Thyroid gland (tissue), 4 donors: ENCODE results near the gene SLC4A7. TPM values are rescaled to one million over a fixed set of nuclear protein-coding genes. Genes with fewer than 3 reads are reported as not detected.

Source experiments
- DNase-seq, 2 donors: peaks; one replicate each; pipeline ENCODE4 v3.0.0-alpha.2; 2019
- H3K27ac ChIP-seq, 3 donors: fragments of 200-600 bp; sonication (generic); 1 replicate in 2 of 3; 2 replicates in 1 of 3; pipeline ENCODE4 v1.5.1; 2016 to 2019; ENCODE audit warnings: mild to moderate bottlenecking in 1 of 3, moderate library complexity in 1 of 3
- H3K27me3 ChIP-seq: fragments of 200-600 bp; sonication (generic); one replicate; pipeline ENCODE4 v1.5.1; 2019
- H3K36me3 ChIP-seq, 2 donors: fragments of 200-600 bp; sonication (generic); one replicate each; pipeline ENCODE4 v1.5.1; 2016 to 2019
- H3K4me1 ChIP-seq, 2 donors: fragments of 200-600 bp; sonication (generic); one replicate each; pipeline ENCODE4 v1.5.1; 2017 to 2019
- H3K4me3 ChIP-seq, 3 donors: fragments of 200-600 bp; sonication (generic); replicated peaks in 1 of 3; 1 replicate in 2 of 3; 2 replicates in 1 of 3; pipeline ENCODE4 v1.5.1; 2016; ENCODE audit warnings: mild to moderate bottlenecking in 1 of 3
- H3K9me3 ChIP-seq: fragments of 200-600 bp; sonication (generic); one replicate; pipeline ENCODE4 v1.5.1; 2017
- POLR2A ChIP-seq, 2 donors: fragments of 450-650 bp; IDR thresholded peaks; one replicate each; pipeline ENCODE4 v1.6.1; 2017; ENCODE audit warnings: antibody characterized with exemption in 2 of 2, mild to moderate bottlenecking in 2 of 2, moderate library complexity in 1 of 2
- WGBS, 2 donors: methylation state at CpG; one replicate each; pipeline ENCODE4 v1.1.5; 2017; 5-methylcytosine and 5-hydroxymethylcytosine counted together
- intact Hi-C: fragments of 100-400 bp; cut with DNase I; formaldehyde crosslinking; loops from one replicate; pipeline ENCODE4 v1.15.1; 2023
- total RNA-seq, 4 donors: library from RNA; depleted of rRNA; stranded (reverse); fragments of >200 nt; gene quantifications; one replicate each; pipeline ENCODE4 v1.2.3, GENCODE V29; 2016
- TF ChIP-seq, protein P1 (sequence below), 6 experiments: fragments of 200-600 bp in 3 of 6; fragments of 450-650 bp in 3 of 6; sonication (generic) in 3 of 6; IDR thresholded peaks; one replicate each; pipeline ENCODE4 v1.5.1; 2016 to 2019; ENCODE audit warnings: antibody characterized with exemption in 6 of 6, mild to moderate bottlenecking in 2 of 6, inconsistent platforms in 1 of 6, moderate library complexity in 1 of 6

SLC4A7 gene
- total RNA-seq, 4 donors from 2014 or later, result 22.0 to 47.6 (median 32.3) TPM

DNA sequence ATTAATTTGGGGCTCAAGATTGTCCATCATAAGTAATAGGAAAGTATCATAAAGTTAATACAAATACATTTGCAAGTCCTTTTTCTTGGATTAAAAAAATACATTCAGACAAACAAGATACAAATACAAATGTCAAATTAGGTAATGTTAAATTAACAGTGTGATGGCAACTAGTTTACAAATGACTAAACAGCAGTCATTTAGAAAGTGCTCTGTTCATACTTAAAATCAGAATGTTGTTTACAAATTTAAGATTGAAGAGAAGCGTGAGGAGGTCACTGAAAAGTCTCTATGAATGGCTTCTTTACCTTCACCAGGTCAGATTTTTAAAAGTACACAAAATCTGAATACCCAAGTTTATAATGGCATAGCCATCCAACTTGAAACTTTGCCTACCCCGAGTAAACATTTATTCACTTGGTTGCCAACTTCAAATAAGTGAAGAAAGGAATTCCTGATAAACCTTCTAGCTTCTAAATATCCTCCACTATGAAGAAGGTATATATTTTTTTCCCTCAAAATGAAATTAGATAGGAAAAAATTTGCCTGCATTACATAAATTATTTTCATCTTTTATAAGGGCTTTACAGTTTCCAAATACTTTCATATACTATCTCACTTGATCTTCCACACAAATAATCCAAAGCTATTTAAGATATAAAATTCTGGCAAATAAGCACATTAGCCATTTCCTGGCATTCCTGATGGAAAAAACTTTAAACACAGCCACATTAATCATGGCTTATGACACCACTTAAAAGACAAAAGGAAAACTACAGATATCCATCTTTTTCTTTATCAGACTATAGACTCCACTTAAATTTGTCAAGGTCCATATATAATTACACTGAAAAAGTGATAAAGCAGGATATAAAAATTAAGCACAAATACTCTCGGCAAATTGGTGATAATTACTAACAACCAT is 103.5 kb downstream of the SLC4A7 start:
- no peaks in the 10 kb centered on the region for H3K9me3 ChIP-seq
- H3K36me3 ChIP-seq, result peaks cover 0 to 8% of the 10 kb centered on the region in 2 donors
- WGBS, 2 donors, result 90 to 92% methylated on average over 3 of the region's 3 CpGs
- H3K27ac ChIP-seq, result no peak overlapping the region
- intact Hi-C loops, result no loop called here
- H3K4me3 ChIP-seq, result no peak overlapping the region
- no peak for DNase-seq
- no peak for TF ChIP-seq POLR2A (IDR thresholded peaks at IDR 0.05)
- TF ChIP-seq, protein P1, sequence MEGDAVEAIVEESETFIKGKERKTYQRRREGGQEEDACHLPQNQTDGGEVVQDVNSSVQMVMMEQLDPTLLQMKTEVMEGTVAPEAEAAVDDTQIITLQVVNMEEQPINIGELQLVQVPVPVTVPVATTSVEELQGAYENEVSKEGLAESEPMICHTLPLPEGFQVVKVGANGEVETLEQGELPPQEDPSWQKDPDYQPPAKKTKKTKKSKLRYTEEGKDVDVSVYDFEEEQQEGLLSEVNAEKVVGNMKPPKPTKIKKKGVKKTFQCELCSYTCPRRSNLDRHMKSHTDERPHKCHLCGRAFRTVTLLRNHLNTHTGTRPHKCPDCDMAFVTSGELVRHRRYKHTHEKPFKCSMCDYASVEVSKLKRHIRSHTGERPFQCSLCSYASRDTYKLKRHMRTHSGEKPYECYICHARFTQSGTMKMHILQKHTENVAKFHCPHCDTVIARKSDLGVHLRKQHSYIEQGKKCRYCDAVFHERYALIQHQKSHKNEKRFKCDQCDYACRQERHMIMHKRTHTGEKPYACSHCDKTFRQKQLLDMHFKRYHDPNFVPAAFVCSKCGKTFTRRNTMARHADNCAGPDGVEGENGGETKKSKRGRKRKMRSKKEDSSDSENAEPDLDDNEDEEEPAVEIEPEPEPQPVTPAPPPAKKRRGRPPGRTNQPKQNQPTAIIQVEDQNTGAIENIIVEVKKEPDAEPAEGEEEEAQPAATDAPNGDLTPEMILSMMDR (IDR thresholded peaks at IDR 0.05), result no peak
- no peaks in the 10 kb centered on the region for H3K27me3 ChIP-seq
- no peaks in the 10 kb centered on the region for H3K4me1 ChIP-seq

GRCh38 chr3:27378331-27378730 is 105.9 kb downstream of the SLC4A7 start:
- Histone ChIP-seq H3K27me3 (no peaks in the 10 kb centered on the region), H3K36me3 (peaks cover 0 to 4% of the 10 kb centered on the region in 2 donors), H3K9me3 (no peaks in the 10 kb centered on the region), H3K27ac (no peak overlapping the region), H3K4me3 (no peak overlapping the region), H3K4me1 (no peaks in the 10 kb centered on the region)
- no peak for DNase-seq
- intact Hi-C loops, result no loop called here
- TF ChIP-seq POLR2A (IDR thresholded peaks at IDR 0.05), result no peak
- TF ChIP-seq, protein P1 (IDR thresholded peaks at IDR 0.05), result no peak

- Histone ChIP-seq H3K9me3 (no peaks in the 10 kb centered on the region), H3K27me3 (no peaks in the 10 kb centered on the region), H3K4me1 (no peaks in the 10 kb centered on the region), H3K4me3 (no peak overlapping the region), H3K36me3 (peaks cover 0 to 4% of the 10 kb centered on the region in 2 donors), H3K27ac (no peak overlapping the region)
- intact Hi-C loops, result no loop called here
- TF ChIP-seq, protein P1 (IDR thresholded peaks at IDR 0.05), result no peak
- TF ChIP-seq POLR2A (IDR thresholded peaks at IDR 0.05), result no peak
- WGBS, 2 donors, result 88 to 89% methylated on average over 6 of the region's 6 CpGs
- no peak for DNase-seq
These were observed 107.9 kb downstream of the SLC4A7 start for GRCh38 chr3:27376109-27376772.

DNA sequence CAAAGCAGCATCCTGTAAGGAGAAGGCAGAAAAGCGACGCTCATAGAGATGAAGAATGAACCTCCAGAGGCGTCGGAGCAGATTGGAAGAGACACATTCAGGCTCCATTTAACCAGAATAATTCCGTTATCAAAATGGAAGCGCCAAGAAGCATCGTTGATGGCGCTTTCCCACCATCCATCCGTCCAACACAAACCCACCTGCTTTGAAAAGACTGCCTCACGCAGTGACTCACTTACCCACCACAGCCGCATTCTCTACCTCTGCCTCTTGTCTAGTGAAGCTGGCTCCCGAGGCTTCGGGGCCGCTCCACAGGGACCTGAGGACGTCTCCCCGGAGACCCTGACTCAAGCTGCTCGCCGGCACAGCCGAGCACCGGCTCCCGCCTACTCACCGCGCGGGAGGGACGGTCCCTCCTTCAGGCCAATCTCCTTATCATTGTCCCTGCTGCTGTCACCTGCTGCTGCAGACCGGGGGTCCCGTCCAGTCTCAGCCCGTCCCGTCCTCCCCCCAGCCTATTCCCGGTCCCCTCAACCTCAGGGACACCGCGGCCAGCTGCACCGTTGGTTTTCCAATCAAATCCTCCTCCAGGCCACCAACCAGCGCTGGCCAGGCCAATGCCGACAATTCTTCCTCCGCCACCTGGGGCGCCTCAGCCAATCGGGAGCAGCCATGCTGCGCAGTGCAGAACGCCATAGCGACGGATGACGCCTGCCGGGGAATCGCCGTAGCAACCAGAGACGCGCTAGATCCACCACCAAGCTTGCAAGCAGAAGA is 115.2 kb downstream of the SLC4A7 start, which contains the start of gene NEK10:
Gene NEK10 (minus strand): TSS at position 553 of the 777 bp plus-strand sequence. CDS start 16,501 bp downstream, outside the sequence.
- Histone ChIP-seq H3K4me1 (peaks cover 4 to 6% of the 10 kb centered on the region in 2 donors), H3K27ac (no peak within 1 kb of the TSS), H3K27me3 (no peaks in the 10 kb centered on the region), H3K9me3 (no peaks in the 10 kb centered on the region), H3K36me3 (no peaks in the 10 kb centered on the region), H3K4me3 (peak within 1 kb of the TSS; percentile 35 to 51 (median 37))
- DNase-seq, result peak; percentile 92 to 93
- 3 to 4% methylated on average over 34 to 41 of the region's 48 CpGs for WGBS, 2 donors
- TF ChIP-seq, protein P1 (IDR thresholded peaks at IDR 0.05), result peak in 1 of 6 experiments; percentile 12
- TF ChIP-seq POLR2A (IDR thresholded peaks at IDR 0.05), result no peak
- intact Hi-C loops, result no loop called here
